Measurements from ENCODE around the gene XPO6. TPM values are rescaled to one million over a fixed set of nuclear protein-coding genes. Genes with fewer than 3 reads are reported as not detected.

Gene XPO6
- total RNA-seq, 2 experiments from 2014 or later: 130 to 167 TPM

- no peak overlapping the region for H2AFZ ChIP-seq (ENCODE audit: low read length)
- H3K36me3 ChIP-seq (ENCODE audit: insufficient read depth, low read length): peaks cover 78% of the 10 kb centered on the region
- H3K9me2 ChIP-seq (ENCODE audit: insufficient read depth, low read length): no peaks in the 10 kb centered on the region
- H3K9me3 ChIP-seq (ENCODE audit: low read length): no peaks in the 10 kb centered on the region
- BruUV-seq (replicated peaks): no TSS peak
- intact Hi-C loops (cut with micrococcal nuclease; ENCODE audit: unreplicated experiment): no loop called here
- DNase-seq (ENCODE audit: low spot score): no peak
- no peaks in the 10 kb centered on the region for H4K20me1 ChIP-seq (ENCODE audit: insufficient read depth, low read length)
- H3K79me2 ChIP-seq (ENCODE audit: insufficient read depth, low read depth, low read length): no peaks in the 10 kb centered on the region
- TF ChIP-seq CTCF (conservative IDR thresholded peaks at IDR 0.05; ENCODE audit: low read length) (no peak), EZH2phosphoT487 (IDR thresholded peaks at IDR 0.05; ENCODE audit: borderline replicate concordance, low read depth, low read length) (no peak)
- no peak overlapping the region for H3K27ac ChIP-seq (ENCODE audit: low read depth, low read length, poor library complexity, severe bottlenecking)
- H3K4me1 ChIP-seq (ENCODE audit: insufficient read depth, low read length, poor library complexity, severe bottlenecking): no peaks in the 10 kb centered on the region
- ChIA-PET CTCF (ENCODE audit: unreplicated experiment) (no interaction called here), POLR2A (no interaction called here)
- H3K4me3 ChIP-seq (ENCODE audit: low read depth, low read length, poor library complexity, severe bottlenecking): no peak overlapping the region
- no peak overlapping the region for H3K4me2 ChIP-seq (ENCODE audit: low read length)
Measured at GRCh38 chr16:28098959-28099945, 112.5 kb downstream of the XPO6 start.

GRCh38 chr16:28098171-28098958 is 113.4 kb downstream of the XPO6 start:
- H3K36me3 ChIP-seq (ENCODE audit: insufficient read depth, low read length): peaks cover 69% of the 10 kb centered on the region
- no peak overlapping the region for H2AFZ ChIP-seq (ENCODE audit: low read length)
- ChIA-PET POLR2A (no interaction called here), CTCF (ENCODE audit: unreplicated experiment) (no interaction called here)
- no peak overlapping the region for H3K4me2 ChIP-seq (ENCODE audit: low read length)
- no peak overlapping the region for H3K4me3 ChIP-seq (ENCODE audit: low read depth, low read length, poor library complexity, severe bottlenecking)
- H3K79me2 ChIP-seq (ENCODE audit: insufficient read depth, low read depth, low read length): no peaks in the 10 kb centered on the region
- H3K27ac ChIP-seq (ENCODE audit: low read depth, low read length, poor library complexity, severe bottlenecking): no peak overlapping the region
- TF ChIP-seq CTCF (conservative IDR thresholded peaks at IDR 0.05; ENCODE audit: low read length) (no peak), EZH2phosphoT487 (IDR thresholded peaks at IDR 0.05; ENCODE audit: borderline replicate concordance, low read depth, low read length) (no peak)
- no peak for DNase-seq (ENCODE audit: low spot score)
- H3K9me3 ChIP-seq (ENCODE audit: low read length): no peaks in the 10 kb centered on the region
- no peaks in the 10 kb centered on the region for H3K9me2 ChIP-seq (ENCODE audit: insufficient read depth, low read length)
- H4K20me1 ChIP-seq (ENCODE audit: insufficient read depth, low read length): no peaks in the 10 kb centered on the region
- no TSS peak for BruUV-seq (replicated peaks)
- no peaks in the 10 kb centered on the region for H3K4me1 ChIP-seq (ENCODE audit: insufficient read depth, low read length, poor library complexity, severe bottlenecking)
- intact Hi-C loops (cut with micrococcal nuclease; ENCODE audit: unreplicated experiment): no loop called here
